Neutrophil (primary cell): ENCODE results near the gene PDILT.

Experiments
- H3K27ac ChIP-seq: fragments of 200-600 bp; sonication (generic); 2 replicates; pipeline ENCODE4 v1.5.1; 2016; ENCODE audit warnings: mild to moderate bottlenecking, moderate library complexity
- H3K27me3 ChIP-seq: fragments of 200-600 bp; sonication (generic); 2 replicates; pipeline ENCODE4 v1.6.0; 2016; ENCODE audit warnings: mild to moderate bottlenecking
- H3K36me3 ChIP-seq: fragments of 200-600 bp; sonication (generic); 2 replicates; pipeline ENCODE4 v1.5.1; 2017
- H3K4me1 ChIP-seq, 2 experiments: fragments of 200-600 bp in 1 of 2; sonication (generic) in 1 of 2; 1 replicate in 1 of 2; 2 replicates in 1 of 2; pipeline versions ENCODE4 v1.5.1 to v1.6.1; 2013 to 2016; ENCODE audit warnings: low read depth in 1 of 2, low read length in 1 of 2, mild to moderate bottlenecking in 1 of 2, moderate library complexity in 1 of 2; ENCODE audit not compliant: control insufficient read depth in 1 of 2, insufficient read depth in 1 of 2
- H3K4me3 ChIP-seq, 2 experiments: fragments of 200-600 bp in 1 of 2; sonication (generic) in 1 of 2; 1 replicate in 1 of 2; 2 replicates in 1 of 2; pipeline ENCODE4 v1.5.1; 2013 to 2016; ENCODE audit warnings: low read depth in 1 of 2, low read length in 1 of 2, mild to moderate bottlenecking in 1 of 2, moderate library complexity in 1 of 2
- H3K9me3 ChIP-seq: fragments of 200-600 bp; sonication (generic); 2 replicates; pipeline ENCODE4 v1.5.1; 2016
- CTCF ChIP-seq: fragments of 200-600 bp; sonication (generic); IDR thresholded peaks from 2 replicates; pipeline ENCODE4 v1.5.1; 2016; ENCODE audit warnings: antibody characterized with exemption

PDILT gene

GRCh38 chr16:20395946-20396345 is 8.6 kb downstream of the PDILT start:
- Histone ChIP-seq H3K9me3 (no peaks in the 10 kb centered on the region), H3K4me1 (no peaks in the 10 kb centered on the region), H3K27me3 (no peaks in the 10 kb centered on the region), H3K4me3 (no peak overlapping the region), H3K27ac (no peak overlapping the region), H3K36me3 (no peaks in the 10 kb centered on the region)
- TF ChIP-seq CTCF, result no peak

GRCh38 chr16:20393801-20394577 is 10.5 kb downstream of the PDILT start:
- Histone ChIP-seq H3K36me3 (no peaks in the 10 kb centered on the region), H3K27ac (no peak overlapping the region), H3K4me1 (no peaks in the 10 kb centered on the region), H3K4me3 (no peak overlapping the region), H3K9me3 (no peaks in the 10 kb centered on the region), H3K27me3 (no peaks in the 10 kb centered on the region)
- no peak for TF ChIP-seq CTCF

GRCh38 chr16:20391045-20391444 is 13.5 kb downstream of the PDILT start:
- no peak overlapping the region for H3K4me3 ChIP-seq
- TF ChIP-seq CTCF, result no peak
- H3K36me3 ChIP-seq, result no peaks in the 10 kb centered on the region
- H3K4me1 ChIP-seq, result no peaks in the 10 kb centered on the region
- H3K27me3 ChIP-seq, result peaks cover 18% of the 10 kb centered on the region
- no peaks in the 10 kb centered on the region for H3K9me3 ChIP-seq
- no peak overlapping the region for H3K27ac ChIP-seq

GRCh38 chr16:20388854-20389253 is 15.7 kb downstream of the PDILT start:
- Histone ChIP-seq H3K36me3 (no peaks in the 10 kb centered on the region), H3K9me3 (no peaks in the 10 kb centered on the region), H3K4me3 (no peak overlapping the region), H3K4me1 (no peaks in the 10 kb centered on the region), H3K27me3 (peaks cover 19% of the 10 kb centered on the region), H3K27ac (no peak overlapping the region)
- no peak for TF ChIP-seq CTCF

GRCh38 chr16:20387978-20388377 is 16.6 kb downstream of the PDILT start:
- Histone ChIP-seq H3K9me3 (no peaks in the 10 kb centered on the region), H3K4me1 (no peaks in the 10 kb centered on the region), H3K27ac (no peak overlapping the region), H3K4me3 (no peak overlapping the region), H3K27me3 (peaks cover 19% of the 10 kb centered on the region), H3K36me3 (no peaks in the 10 kb centered on the region)
- no peak for TF ChIP-seq CTCF
